GM19043 (cell line): Measurements from ENCODE around the gene GSTA5.
"Not testable (repeated sequence)": the region's sequence is repeated elsewhere in the genome, so short reads cannot be mapped to it uniquely, and the experiment has no call there.

Experiments
- ATAC-seq: cut with Tn5 transposase; IDR thresholded peaks from one replicate; pipeline ENCODE4 v1.9.1; 2021; ENCODE audit warnings: low read depth; ENCODE audit not compliant: unreplicated experiment

GSTA5 gene

GRCh38 chr6:52839124-52840055, 1.2 kb downstream of the GSTA5 start:
- ATAC-seq: no peak

DNA sequence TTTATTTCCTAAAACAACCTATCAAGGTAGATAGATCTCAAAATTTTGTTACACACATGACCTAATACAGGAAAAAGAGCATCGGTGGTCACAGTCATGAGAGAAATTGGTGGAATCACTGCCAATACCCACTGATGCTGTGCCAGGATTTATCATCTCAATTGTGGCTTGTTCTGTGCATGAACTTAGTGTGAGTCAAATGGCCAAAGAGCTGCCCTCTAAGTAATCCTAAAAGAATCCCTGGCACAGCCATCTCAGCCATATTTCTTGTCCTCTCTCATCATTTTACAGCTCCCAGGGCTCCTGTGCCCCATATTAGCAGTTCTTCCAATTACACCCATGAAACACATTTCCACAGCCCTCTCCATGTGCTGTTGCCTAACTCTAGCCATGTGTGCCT, 6.1 kb downstream of the GSTA5 start:
- ATAC-seq: no peak

GRCh38 chr6:52830869-52831268, 9.7 kb downstream of the GSTA5 start:
- ATAC-seq: not testable (repeated sequence)

DNA sequence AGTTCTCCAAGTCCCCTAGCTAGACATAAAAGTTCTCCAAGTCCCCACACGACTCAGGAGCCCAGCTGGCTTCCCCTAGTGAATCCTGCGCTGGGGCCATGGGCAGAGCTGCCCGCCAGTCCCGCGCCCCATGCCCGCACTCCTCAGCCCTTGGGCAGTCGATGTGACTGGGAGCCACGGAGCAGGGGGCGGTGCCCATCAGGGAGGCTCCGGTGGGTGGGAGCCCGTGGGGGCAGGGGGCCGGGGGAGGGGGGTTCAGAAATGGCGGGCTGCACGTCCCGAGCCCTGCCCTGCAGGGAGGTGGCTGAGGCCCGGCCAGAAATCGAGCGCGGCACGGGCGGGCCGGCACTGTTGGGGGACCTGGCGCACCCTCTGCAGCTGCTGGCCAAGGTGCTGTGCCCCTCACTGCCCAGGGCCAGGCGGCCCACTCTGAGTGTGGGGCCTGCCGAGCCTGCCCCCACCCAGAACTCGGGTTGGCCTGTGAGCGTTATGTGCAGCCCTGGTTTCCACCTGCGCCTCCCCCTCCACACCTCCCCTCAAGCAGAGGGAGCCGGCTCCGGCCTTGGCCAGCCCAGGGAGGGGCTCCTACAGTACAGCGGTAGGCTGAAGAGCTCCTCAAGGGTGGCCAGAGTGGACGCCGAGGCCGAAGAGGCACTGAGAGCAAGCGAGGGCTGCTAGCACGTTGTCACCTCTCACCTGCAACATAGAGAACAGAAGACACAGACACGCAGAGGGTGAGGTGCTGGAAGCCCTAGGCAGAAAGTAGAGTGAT, 11.4 kb downstream of the GSTA5 start:
- ATAC-seq: no peak

- ATAC-seq: not testable (repeated sequence)
Measured at GRCh38 chr6:52828621-52829020, 12.0 kb downstream of the GSTA5 start.

DNA sequence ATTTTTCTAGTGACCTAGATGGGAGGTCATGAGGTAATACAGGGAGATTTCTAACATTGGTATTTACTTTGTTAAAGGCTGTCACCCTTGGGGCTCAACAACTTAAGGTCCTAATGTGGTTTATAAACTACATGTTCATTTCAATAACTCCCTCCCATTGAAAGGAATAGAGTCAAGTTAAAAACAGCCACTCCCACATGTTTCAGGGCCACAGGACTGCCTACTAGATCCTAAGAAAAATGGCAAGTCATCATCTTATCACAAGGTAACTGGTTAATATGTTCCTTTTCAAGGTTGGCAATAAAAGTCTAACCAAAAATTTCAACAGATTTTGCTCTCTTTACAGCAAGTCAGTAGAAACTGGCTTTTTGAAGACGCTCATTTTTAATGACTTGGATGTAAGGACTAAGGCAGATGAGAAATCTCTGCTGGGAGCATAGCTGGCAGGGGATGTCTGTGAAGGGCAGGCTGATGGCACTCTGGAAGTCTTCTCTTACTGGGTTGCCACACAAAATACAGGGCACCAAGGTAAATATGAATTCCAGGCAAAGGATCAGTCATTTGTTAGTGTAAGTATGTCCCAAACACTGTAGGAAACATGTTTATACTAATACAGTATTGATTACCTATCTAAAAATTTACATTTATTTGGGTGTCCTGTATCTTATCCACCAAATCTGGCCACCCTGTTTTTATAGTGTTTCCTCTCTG, 13.4 kb downstream of the GSTA5 start:
- ATAC-seq: not testable (repeated sequence)

- no peak for ATAC-seq
Measured at GRCh38 chr6:52826513-52826912, 14.1 kb downstream of the GSTA5 start.

DNA sequence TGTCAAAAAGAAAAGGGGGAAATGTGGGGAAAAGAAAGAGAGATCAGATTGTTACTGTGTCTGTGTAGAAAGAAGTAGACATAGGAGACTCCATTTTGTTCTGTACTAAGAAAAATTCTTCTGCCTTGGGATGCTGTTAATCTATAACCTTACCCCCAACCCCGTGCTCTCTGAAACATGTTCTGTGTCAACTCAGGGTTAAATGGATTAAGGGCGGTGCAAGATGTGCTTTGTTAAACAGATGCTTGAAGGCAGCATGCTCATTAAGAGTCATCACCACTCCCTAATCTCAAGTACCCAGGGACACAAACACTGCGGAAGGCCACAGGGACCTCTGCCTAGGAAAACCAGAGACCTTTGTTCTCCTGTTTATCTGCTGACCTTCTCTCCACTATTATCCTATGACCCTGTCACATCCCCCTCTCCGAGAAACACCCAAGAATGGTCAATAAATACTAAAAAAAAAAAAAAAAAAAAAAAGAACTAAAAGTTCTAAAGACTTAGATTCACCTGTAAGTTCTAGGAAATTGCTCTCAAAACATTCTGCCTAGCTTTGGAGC, 14.6 kb downstream of the GSTA5 start:
- not testable (repeated sequence) for ATAC-seq

GRCh38 chr6:52825270-52825793, 15.3 kb downstream of the GSTA5 start:
- ATAC-seq: not testable (repeated sequence)

- ATAC-seq: no peak
Measured at GRCh38 chr6:52821842-52822241, 18.8 kb downstream of the GSTA5 start.

- no peak for ATAC-seq
Measured at GRCh38 chr6:52820198-52820597, 20.4 kb downstream of the GSTA5 start.

- ATAC-seq: peak; percentile 87
Measured at GRCh38 chr6:52815167-52816092, 25.2 kb downstream of the GSTA5 start.

DNA sequence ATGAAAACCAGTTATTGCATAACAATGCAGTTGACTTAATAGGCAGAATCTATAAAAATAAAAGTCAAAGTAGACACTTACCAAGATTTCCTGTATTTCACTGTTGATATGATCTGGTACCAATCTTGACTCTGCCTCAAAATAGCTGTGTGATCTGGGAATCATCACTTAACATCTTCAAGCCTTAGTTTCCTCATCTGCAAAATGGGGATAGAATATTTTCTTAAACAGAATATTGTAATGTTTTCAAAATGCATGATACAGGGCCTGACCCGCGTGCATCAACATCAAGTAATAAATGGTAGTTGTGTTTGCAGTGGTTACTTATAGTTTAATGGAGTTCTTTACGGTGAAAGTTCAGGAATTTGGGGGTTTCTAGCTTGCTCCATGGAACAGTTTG, 26.1 kb downstream of the GSTA5 start:
- not testable (repeated sequence) for ATAC-seq

- ATAC-seq: not testable (repeated sequence)
Measured at GRCh38 chr6:52809777-52810176, 30.8 kb downstream of the GSTA5 start.

GRCh38 chr6:52808660-52809059, 32.0 kb downstream of the GSTA5 start:
- ATAC-seq: no peak

- not testable (repeated sequence) for ATAC-seq
Measured at GRCh38 chr6:52803668-52804255, 36.9 kb downstream of the GSTA5 start, which contains the start of gene GSTA1. GSTA1 (minus strand) TSS chr6:52803816; CDS start chr6:52799267, 4,549 bp downstream.

- no peak for ATAC-seq
Measured at GRCh38 chr6:52802806-52803205, 37.8 kb downstream of the GSTA5 start.

DNA sequence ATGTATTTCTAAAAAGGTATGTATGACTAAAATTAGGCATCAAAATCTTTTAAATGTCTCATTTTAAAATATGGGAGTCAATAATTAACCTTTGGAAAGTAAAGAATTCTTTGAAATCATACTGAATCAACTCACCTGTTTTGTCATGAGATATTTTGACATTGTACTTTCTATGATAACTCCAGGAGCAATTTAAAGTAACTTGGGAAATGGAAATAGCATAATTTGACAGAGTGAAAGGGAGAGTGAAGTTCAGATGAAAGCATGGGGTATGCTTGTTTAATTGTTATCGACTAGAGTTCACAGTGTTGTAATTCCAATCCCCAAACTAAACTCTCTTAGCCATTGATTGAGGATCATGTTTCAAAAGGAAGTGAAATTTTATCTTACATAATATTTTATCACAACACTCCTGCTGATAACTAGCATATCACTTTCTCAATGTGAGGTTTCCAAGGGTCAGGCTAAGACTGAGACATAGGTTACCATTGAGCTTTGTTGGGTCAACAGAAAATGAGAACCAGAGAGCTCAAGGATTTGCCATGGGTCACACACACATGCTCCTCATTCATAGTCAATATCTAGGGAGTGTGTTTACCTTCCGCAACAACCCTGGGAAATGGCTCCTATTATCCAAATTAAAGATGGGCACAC, 39.3 kb downstream of the GSTA5 start:
- ATAC-seq: no peak
